GM12872 (cell line): ENCODE measurements around the gene CEMIP.

Source experiments
- TF ChIP-seq, protein P1 (sequence below): IDR thresholded peaks from 3 replicates; pipeline ENCODE4 v1.5.1; 2011; ENCODE audit warnings: low read depth, mild to moderate bottlenecking, low read length, moderate library complexity; ENCODE audit not compliant: insufficient read depth

CEMIP gene

DNA sequence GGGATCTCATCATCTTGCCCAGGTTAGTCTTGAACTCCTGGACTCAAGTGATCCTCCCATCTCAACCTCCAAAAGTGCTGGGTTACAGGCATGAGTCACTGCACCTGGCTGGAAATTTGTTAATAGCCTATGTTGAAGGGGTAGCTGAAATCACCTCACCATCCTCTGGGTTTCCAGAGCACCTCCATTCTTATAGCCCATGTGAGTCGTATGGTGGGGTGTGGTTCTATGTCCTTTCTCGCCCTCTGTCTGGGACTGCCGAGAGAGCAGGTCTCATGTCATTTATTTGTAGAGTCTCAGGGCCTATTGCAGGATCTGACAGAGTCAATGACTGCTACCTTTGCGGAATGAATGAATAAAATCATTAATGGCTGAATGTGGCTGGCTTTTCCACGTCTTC is 20.9 kb downstream of the CEMIP start:
- TF ChIP-seq, protein P1, sequence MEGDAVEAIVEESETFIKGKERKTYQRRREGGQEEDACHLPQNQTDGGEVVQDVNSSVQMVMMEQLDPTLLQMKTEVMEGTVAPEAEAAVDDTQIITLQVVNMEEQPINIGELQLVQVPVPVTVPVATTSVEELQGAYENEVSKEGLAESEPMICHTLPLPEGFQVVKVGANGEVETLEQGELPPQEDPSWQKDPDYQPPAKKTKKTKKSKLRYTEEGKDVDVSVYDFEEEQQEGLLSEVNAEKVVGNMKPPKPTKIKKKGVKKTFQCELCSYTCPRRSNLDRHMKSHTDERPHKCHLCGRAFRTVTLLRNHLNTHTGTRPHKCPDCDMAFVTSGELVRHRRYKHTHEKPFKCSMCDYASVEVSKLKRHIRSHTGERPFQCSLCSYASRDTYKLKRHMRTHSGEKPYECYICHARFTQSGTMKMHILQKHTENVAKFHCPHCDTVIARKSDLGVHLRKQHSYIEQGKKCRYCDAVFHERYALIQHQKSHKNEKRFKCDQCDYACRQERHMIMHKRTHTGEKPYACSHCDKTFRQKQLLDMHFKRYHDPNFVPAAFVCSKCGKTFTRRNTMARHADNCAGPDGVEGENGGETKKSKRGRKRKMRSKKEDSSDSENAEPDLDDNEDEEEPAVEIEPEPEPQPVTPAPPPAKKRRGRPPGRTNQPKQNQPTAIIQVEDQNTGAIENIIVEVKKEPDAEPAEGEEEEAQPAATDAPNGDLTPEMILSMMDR, result no peak

DNA sequence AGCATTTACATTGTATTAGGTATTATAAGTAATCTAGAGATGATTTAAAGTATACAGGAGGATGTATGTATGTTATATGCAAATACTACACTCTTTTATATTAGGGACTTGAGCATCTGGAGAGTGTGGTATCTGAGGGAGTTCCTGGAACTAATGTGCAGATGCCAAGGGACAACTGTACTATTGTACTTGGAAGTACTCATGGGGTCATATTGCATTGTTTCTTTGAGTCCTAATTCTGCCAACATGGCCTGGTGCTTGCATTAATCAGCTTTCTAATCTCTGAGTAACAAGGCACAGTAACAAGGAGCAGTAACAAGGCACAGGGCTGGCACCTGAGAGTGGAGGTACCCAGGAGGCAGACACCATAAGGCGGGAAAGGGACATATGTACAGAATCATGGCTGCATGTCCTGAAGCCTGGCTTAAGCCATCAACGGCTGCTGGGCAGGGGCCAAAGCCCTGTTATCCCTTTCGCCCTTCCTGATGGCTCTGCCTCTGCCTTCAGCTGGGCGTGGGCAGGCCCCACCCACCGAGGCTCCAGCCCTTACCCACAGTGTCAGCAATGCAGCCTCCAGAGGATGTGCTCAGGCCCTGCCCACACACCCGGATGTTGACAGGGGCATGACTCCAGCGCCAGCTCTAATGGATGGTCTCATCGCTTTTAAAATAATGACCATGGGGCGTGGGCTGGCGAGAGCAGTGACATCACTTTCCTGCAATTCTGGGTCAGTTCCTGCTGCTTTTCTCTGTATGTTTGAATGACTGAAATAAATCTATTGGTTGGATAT is 22.9 kb downstream of the CEMIP start:
- TF ChIP-seq, protein P1, result no peak

DNA sequence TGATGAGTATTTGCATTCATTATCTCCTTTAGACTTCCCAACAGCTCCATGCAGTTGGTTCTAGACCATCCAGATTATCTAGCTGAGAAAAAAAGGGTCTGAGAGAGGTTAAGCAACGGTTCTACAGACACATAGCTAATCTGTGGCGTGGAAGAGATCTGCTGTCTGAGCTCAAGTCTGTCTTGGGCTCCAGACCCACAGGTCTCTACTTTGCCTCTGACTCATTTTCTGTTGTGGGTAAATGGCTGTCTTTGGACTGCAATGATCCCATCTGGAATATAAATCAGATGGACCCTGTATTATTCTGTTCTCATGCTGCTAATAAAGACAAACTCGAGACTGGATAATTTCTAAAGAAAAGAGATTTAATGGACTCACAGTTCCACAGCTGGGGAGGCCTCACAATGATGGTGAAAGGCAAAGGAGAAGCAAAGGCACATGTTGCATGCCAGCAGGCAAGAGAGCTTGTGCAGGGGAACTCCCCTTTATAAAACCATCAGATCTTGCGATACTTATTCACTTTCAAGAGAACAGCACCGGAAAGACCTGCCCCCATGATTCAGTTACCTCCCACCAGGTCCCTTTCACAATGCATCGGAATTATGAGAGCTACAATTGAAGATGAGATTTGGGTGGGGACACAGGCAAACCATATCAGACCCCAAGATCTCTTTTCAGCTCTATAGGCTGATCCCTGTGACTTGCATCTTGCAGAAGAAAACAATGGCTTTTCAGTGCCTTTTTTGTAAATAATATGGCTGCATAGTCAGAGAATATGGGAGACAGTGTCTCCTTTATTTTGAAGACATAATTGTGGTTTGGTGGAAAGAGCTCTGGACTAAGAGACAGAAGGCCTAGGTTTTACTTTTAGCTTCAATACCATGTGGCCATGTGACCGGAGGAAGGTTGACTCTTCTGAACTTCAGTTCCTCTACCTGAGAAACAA is 24.7 kb downstream of the CEMIP start:
- TF ChIP-seq, protein P1, result no peak

DNA sequence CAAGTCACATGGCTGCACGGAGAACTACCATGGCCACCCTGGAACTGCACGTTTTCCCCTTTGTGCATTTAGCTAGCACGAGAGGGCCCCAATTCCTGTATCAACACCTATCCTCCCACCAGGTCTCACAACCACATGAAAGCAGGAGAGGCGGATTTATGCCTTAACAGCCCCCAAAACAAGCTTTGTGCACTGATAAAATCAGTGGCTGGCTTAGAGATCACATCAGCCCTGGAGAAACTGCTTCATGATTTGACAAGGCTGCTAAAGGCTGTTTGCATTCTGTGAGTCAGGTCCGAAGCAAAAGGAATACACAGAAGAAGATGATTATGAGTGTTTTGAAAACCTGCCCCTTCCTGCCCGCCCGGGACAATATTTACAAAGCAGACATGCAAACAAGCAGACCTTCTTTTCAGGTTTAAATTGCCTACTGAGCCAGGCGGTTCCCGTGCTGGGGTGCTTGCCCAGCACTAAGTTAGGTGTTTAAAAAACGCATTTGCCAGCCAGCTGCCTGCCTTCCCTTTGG is 25.9 kb downstream of the CEMIP start:
- TF ChIP-seq, protein P1, result no peak

DNA sequence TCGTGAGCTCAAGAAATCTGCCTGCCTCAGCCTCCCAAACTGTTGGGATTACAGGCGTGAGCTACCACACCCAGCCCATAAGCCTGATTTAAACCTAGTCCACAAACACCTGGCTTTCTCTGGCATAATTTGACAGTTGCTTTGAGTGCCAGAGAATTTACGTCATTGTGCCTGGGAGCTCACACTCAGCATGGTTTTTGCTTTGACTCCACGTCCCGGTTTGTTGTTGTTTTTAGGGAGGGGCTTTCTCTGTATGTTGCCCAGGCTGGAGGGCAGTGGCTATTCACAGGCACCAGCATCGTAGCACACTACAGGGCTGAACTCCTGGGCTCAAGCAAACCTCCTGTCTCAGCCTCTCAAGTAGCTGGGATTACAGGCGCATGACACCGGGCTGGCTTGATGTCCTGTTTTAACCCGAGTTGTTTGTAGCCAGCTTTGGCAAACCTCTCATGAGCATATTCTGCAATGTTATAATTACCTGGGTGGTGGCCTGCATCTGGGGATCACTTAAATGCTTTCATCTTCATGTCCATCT is 32.7 kb downstream of the CEMIP start:
- TF ChIP-seq, protein P1, result no peak

DNA sequence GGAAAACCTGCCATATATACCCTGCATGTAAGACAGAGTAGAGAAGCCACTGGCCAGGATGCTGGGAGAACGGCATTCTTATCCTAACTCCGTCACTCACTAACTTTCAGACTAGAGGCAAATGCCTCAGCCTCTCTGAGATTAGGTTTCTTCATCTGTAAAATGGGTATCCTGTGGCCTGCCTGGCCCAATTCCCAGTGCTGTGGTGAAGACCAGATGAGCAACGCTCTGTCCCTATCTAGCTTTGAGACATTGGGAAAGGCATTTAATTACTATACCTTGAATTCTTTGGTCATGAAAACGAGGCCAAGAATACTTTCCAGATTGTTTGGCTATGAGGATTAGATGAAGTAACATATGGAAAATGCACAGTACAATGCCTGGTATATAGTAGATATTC is 35.9 kb downstream of the CEMIP start:
- TF ChIP-seq, protein P1, result no peak
